HG02884 (cell line): Measurements from ENCODE around the gene SMARCC1.

ENCODE experiments used
- ATAC-seq: cut with Tn5 transposase; IDR thresholded peaks from one replicate; pipeline ENCODE4 v1.9.1; 2021; ENCODE audit warnings: mild to moderate bottlenecking, moderate library complexity; ENCODE audit not compliant: unreplicated experiment

The SMARCC1 gene

DNA sequence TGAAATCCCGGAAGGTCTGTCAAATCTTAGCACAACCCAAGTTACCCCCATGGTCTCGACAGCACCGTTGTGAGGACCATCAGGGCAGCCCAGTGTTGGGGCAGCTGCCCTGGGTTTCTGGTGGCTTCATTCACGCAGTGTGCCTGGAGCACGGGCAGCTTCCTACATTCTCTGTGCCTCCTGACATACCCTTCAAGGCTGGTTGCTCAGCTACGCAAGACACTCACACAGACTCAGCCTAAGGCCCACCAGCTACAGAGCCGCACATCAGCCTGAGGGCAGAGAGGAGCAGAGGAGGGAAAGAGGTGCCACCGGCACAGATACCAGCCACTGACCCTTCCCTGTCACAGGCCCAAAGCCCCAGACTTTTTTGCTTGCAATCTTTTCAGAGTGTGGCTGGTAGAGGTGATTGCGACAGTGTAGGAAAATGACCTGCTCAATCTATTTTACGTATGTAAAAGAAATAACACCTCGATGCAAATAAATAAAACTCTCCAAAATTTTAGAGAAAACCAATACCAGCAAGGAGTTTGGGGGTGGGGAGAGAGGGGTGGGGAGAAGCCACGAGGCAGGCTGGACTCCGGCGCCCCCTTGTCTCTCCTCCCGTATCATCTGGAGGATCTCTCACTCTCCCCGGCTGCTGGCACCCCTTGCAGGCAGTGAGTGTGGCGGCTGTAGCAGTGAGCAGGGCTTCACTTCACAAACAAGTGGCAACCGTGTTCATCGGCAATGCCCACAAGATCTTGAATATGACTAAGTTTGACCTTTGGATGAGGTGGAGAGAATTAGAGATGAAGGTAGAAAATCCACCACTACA lies 215.8 kb downstream of the SMARCC1 start:
- ATAC-seq: no peak

DNA sequence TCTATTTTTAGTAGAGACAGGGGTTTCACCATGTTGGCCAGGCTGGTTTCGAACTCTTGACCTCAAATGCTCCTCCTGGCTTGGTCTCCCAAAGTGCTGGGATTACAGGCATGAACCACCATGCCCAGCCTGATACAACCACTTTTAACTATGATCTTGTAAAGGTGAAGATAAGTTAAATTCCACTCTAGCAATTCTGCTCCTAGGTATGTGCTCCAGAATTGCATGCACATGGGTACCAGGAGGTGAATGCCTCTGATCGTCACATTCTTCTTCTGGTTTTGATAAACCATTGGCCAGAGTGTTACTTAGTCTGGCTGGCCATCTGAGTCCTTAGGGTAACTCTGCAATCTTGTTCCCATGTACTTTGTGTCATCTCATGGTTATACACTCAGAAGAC lies 225.3 kb downstream of the SMARCC1 start:
- no peak for ATAC-seq

DNA sequence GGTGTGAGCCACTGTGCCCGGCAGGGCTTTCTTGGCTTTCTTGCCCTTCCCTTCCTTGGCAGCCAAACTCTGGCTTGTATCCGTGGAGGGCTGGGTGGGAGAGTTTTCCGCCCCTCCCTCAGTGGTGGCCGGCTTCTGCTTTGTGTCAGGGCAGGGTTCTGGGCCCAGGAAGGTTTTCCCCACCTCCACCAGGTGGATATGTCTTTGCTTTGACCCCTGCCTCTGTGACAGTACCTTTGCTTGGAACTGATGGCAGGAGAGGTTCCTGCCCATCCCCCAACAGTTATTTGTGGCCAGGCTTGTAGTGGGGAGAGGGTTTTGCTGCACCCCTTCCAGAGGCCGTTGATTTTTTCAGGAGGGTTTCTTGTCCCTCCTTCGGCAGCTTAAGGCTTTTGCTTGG lies 227.4 kb downstream of the SMARCC1 start:
- ATAC-seq: no peak

DNA sequence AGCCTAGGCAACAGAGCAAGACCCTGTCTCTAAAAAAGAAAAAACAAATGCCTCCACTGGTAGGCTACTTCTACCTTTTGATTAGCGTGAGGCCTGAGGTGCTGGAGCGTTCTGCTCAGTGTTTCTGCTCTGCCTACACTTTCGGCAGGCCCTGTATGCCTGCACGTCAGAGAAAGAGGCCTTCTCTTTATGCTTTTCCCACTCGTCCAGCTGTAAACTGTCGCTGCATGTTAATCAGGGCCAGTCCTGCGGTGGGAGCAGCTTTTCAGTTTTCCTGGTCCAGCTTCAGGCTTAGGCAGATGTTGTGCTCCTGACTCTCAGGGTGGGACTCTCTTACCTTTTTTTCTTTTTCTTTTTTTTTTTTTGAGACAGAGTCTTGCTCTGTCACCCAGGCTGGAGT lies 228.3 kb downstream of the SMARCC1 start:
- no peak for ATAC-seq

DNA sequence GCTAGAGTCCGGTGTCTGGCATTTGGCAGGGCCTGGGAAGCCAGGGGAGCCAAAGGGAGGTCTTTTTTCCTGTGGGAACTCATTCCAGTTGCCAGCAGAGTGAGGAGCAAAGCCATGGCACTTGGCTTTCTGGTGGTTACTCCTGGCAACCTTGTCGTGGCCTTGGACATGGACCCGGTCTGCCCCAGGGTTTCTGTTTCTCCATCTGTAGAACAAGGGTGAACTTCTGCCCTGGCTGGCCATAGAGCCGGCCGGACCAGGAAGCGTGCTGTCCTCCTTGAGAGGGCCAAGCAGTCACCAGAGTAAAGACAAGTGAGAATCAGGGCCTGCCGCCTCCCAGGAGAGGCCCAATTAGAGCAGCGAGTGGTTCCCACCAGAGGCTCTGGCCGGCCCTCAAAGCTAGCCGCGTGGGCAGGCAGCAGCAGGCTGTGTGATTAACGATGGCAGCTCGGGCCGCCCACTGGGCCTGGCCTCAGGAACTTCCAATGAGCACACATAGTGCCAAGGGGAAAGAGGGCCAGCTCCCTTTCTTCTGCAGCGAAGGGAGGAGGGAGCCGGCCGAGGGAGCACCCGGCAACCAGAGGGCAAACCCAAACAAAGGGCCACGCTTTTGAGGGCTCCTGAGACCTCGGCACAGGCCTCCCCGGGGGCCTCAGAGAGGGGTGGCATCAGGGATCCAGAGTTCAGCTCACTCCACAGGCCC lies 239.1 kb downstream of the SMARCC1 start:
- ATAC-seq: no peak

DNA sequence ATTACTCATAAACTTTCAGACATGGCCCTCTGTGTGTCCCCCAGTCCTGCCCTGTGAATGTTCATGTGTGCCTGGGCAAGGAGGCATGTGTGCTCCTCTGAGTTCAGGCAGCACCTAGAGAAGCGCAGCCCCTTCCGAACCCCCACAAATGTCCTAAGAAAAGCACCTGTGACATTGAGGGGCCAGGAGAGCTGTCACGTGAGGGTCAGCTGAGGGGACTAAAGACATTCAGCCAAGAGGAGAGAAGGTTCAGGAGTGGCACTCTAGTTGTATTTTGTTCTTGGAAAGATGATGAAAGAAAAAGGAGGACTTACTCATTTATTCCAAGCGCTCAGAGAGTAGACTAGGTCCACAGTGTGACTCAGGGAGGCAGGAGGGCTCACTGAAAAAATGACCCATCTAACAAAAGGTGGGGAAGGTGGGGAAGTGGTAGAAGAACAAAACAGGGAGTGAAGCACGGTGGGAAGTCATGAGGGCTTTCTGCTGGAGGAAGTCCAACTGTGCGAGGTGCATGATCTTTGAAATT lies 240.0 kb downstream of the SMARCC1 start:
- no peak for ATAC-seq

DNA sequence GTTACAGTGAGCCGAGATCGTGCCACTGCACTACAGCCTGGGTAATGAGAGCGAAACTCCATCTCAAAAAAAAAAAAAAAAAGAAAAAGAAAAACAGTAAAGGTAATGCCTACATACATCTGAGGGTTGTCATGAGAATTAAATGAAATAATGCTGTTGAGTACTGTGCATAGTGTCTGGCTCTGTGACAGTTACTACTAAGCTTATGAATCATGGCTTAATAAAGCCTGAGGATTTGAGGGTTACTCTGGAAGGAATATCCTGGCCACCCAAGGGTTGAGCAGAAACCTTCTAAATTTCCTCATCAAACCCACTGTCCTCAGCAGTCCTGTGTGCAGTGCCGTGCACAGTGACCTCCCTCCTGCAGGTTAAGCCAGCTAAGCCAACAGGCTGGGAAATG lies 241.4 kb downstream of the SMARCC1 start:
- ATAC-seq: no peak

DNA sequence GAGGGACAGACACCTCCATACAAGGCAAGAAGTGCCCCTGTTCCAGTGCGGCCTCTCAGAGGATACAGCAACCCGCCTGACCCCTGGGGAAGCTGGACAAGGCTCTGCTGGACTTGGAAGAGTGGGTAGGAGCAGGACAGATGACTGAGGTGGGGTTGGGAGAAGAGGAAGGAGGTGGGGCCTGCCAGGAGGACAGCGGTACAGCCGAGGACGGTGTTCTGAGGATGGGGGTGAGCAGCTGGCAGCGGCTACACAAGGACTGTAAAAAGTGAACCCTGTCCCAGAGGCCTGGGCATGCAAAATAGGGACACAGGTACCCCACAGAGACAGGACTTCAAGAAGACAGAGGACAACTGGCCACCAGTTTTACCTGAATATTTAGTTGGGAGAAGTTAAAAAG lies 244.7 kb downstream of the SMARCC1 start:
- ATAC-seq: no peak

DNA sequence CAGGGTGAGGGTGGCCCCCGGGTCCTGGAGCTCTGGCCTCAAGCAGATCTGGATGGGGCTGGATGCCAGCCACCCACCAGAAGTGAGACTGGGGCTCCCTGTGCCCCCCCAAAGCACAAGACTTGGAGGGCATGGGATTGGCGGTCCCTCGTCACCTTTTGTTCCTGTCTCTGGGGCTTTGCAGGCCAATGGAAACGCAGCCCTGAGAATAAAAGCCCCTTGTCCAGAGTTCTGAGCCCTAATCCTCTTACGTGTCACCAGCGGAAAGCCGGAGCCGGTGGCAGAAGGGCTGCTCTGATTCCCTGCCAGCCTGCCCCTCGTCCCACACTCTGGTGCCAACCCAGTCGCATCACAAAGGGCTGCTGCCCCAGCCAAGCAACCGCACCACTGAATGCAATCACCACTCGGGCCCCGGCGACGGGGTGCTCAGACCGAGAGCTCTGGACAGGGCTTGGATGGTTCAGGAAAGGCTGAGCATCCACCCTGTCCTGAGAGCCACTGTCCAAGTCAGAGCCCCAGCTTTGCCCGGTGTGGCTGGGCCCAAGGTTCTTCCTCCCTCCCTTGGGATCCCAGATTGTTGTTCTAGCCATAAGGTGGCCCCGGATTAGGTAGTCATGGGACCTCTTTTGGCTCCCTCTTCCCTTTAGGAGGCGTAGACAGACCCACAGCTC lies 245.3 kb downstream of the SMARCC1 start:
- ATAC-seq: no peak
